ENCODE data around the gene SPIRE1. TPM values are rescaled to one million over a fixed set of nuclear protein-coding genes. Genes with fewer than 3 reads are reported as not detected.

The SPIRE1 gene
- total and polyA plus RNA-seq, 4 donors, result 0.29 to 5.7 (median 3.2) TPM

GRCh38 chr18:12476955-12477354 is 181.0 kb downstream of the SPIRE1 start:
- H3K27me3 ChIP-seq (ENCODE audit: control insufficient read depth in 4 of 4, insufficient read depth in 4 of 4, low read length in 3 of 4), result no peaks in the 10 kb centered on the region
- 90% methylated on average over 2 of the region's 2 CpGs for WGBS
- H3K4me1 ChIP-seq (ENCODE audit: control insufficient read depth in 4 of 4, insufficient read depth in 4 of 4, low read length in 3 of 4), result no peaks in the 10 kb centered on the region
- H3K9ac ChIP-seq (ENCODE audit: low read depth in 1 of 2, low read length in 2 of 2), result no peak overlapping the region
- no peak for DNase-seq (ENCODE audit: low spot score)
- peaks cover 0 to 9% (median 4%) of the 10 kb centered on the region in 4 donors for H3K36me3 ChIP-seq (ENCODE audit: control insufficient read depth in 4 of 4, insufficient read depth in 3 of 4, low read depth in 1 of 4, low read length in 3 of 4)
- H3K9me3 ChIP-seq (ENCODE audit: control insufficient read depth in 4 of 4, low read length in 3 of 4), result no peaks in the 10 kb centered on the region
- H3K27ac ChIP-seq (ENCODE audit: low read depth in 1 of 2, low read length in 2 of 2), result no peak overlapping the region
- TF ChIP-seq HNF4A (conservative IDR thresholded peaks at IDR 0.05) (no peak), FOXA1 (IDR thresholded peaks at IDR 0.05) (no peak), TAF1 (conservative IDR thresholded peaks at IDR 0.05) (no peak), REST (IDR thresholded peaks at IDR 0.05) (no peak), JUND (IDR thresholded peaks at IDR 0.05) (no peak), YY1 (IDR thresholded peaks at IDR 0.05) (no peak), NR2F2 (IDR thresholded peaks at IDR 0.05) (no peak), MAX (IDR thresholded peaks at IDR 0.05) (no peak), ZBTB33 (IDR thresholded peaks at IDR 0.05) (no peak), FOXA2 (IDR thresholded peaks at IDR 0.05) (no peak), EGR1 (IDR thresholded peaks at IDR 0.05; ENCODE audit: low read depth in 2 of 2) (no peak), RAD21 (IDR thresholded peaks at IDR 0.05) (no peak), CTCF (IDR thresholded peaks at IDR 0.05; ENCODE audit: low read depth, low read length, missing input control) (no peak), SP1 (IDR thresholded peaks at IDR 0.05) (no peak), GABPA (IDR thresholded peaks at IDR 0.05 in 1 of 2, conservative IDR thresholded peaks at IDR 0.05 in 1 of 2) (no peak), ATF3 (IDR thresholded peaks at IDR 0.05) (no peak), HNF4G (IDR thresholded peaks at IDR 0.05) (no peak), RXRA (IDR thresholded peaks at IDR 0.05) (no peak)
- no peak overlapping the region for H3K4me3 ChIP-seq (ENCODE audit: low read depth in 1 of 3, low read length in 3 of 3)
